HG02884 (cell line): ENCODE measurements around the gene CRBN.
A peak's percentile ranks its signal among the peaks of the same experiment; 100 is the strongest.

Experiments used
- ATAC-seq: cut with Tn5 transposase; IDR thresholded peaks from one replicate; pipeline ENCODE4 v1.9.1; 2021; ENCODE audit warnings: mild to moderate bottlenecking, moderate library complexity; ENCODE audit not compliant: unreplicated experiment

The CRBN gene

DNA sequence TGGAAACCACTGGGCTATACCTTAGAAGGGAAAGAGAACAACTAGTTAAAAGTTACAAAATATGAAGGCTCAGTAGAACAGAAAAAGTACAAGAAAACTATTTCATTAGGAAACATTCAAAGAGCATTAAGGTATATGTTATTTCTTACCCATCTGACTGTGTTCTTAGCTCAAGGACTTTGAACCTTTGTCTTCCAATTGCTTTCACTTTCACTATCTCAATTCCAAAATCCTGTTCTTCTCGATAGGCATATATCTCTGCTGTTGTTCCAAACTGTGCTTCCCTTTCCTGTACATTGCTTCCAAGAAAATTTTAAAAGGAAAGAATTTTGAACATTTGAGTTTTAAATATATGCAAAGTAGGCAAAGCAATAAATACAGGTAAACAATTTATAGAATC lies 6.9 kb downstream of the CRBN start:
- no peak for ATAC-seq

DNA sequence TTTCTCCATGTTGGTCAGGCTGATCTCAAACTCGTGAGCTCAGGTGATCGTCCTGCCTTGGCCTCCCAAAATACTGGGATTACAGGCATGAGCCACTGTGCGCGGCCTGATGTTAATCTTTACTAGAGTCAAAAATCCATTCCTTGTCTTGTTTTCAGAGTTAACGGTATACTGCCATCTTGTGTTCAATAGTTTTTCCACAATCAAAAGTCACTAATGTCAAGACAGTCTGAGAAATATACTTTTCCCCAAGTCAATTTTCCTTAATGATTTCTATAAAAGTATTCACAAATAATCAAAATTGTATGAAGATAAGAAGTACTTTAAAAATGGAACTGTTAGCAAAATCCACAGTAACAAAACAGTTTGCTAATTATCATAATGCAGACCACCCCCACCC lies 8.5 kb downstream of the CRBN start:
- peak; percentile 41 for ATAC-seq

DNA sequence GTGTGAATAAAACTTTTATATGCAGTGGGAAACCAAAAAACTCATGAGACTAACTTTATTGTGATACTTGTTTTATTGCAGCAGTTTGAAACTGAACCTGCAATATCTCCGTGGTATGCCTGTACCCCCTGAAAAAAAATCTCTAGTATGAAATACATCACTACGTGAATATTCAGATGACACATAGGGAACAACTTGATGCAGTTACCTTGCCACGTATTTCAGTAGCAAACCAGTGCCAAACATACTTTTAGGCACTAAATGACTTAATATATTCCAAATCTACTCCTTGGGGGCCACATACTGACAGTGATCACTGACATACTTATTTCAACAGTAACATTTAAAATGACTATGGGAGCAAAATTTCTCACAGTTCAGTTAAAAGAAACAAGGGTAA lies 13.8 kb downstream of the CRBN start:
- ATAC-seq, result no peak

DNA sequence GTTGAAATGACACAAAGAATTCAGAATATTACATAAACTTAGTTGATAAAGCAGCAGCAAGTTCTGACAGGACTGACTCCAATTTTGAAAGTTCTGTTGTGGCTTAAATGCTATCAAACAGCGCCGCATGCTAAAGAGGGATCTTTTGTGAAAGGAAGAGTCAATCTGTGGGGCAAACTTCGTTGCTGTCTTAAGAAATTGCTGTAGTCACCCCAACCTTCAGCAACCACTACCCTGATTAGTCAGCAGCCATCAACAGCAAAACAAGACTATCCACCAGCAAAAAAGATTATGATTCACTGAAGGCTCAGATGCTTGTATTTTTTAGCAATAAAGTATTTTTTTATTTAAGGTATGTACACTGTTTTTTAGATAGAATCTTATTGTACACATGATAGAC lies 14.2 kb downstream of the CRBN start:
- no peak for ATAC-seq

DNA sequence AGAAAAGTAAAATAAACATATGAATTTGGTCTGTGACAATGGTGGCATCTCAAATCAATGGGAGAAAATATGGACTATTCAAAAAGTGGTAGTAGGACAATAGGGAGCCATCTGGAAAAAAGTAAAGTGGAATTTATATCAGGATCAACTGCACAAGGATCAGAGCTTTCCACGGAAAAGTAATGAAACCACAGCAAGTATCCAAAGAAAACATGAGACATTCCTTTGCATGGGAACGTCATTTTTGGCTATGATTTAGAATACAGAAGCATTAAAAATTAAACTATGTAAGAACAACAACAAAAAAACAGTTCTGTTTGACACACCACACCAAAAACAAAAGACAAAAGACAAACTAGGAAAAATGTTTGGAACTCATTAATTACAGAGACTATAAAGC lies 18.7 kb downstream of the CRBN start:
- no peak for ATAC-seq

DNA sequence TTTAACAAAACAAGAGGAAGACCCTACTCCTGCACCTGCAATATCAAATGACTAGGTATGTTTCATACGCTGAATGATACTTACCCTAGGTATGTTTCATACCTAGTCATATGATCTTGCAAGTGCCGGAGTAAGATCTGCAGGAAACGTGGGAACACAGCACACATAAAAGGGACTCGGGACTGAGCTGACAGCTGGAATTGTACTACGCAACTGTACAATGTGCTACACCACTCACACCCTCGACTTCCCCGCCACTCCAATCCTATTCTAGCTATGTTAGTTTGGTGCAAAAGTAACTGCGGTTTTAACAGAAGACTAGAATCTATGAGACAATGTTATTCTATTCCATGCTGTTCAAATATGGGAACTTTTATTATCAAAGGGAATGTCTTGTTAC lies 22.0 kb downstream of the CRBN start:
- no peak for ATAC-seq

DNA sequence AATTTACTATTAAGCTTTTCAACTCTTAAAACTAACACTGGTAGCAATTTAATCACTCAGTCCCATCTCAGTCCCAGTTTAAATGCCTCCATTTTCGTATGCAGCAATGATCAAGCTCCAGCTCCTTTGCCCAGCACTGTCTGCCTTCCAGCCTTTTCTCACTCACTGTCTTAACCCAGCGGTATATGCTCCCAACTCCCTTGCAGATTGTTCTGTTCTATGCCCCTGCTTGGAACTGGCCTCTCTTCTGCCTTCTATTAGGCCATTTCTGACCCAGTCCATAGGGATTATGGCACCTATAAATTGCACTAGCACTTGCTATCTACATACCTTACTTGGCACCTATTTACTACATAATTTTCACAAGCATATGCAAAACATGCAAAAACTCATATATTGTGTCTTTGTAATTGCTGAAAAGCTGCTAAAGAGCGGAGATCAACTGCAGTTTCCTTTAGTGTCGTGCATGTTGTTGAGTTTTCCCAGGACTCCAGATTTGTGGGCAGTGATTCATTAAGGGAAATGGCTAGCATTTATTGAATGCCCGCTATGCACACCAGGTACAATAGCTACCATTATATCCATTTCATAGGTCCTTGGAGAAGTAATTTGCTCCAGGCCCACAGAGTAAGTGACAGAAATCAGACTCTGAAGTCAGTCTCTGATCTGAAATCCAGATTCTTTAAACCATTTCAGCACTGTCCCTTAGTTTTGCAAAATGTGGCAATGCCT lies 24.4 kb downstream of the CRBN start:
- ATAC-seq, result no peak

DNA sequence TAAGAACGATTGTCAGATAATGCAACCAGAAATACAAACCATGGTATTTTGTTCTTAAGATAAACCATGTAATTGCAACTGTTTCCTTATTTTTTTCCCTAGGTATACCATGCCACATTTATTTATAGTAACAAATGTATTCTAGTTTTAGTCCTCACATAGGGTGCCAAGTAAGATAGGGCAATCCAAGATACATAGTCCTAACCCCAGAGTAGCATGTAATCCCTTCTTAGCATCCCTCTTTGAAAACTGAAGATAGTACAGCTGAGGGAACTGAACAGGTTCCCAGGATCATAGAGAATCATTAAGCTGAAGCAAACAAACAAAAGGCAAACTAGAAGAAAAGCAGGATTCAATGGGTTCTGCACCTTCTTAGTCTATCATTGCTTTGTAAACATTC lies 28.0 kb downstream of the CRBN start:
- no peak for ATAC-seq

DNA sequence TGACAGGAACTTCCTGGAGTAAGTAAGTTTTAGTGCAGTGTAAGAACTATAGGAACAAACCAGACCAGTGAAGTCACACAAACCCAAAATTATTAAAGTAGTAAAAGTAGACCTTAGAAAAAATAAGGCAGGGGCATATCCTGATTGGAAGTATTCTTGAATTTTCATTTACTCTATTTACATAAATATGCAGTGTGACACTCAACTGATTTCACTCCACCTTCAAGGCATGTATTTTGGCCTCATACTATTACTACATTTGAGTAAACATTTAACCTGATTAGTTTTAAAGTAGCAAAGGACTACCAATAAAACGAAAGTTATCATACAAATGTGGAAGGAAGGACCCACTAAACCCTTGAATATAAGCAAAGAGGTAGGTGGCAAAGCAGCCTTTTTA lies 29.9 kb downstream of the CRBN start:
- no peak for ATAC-seq

DNA sequence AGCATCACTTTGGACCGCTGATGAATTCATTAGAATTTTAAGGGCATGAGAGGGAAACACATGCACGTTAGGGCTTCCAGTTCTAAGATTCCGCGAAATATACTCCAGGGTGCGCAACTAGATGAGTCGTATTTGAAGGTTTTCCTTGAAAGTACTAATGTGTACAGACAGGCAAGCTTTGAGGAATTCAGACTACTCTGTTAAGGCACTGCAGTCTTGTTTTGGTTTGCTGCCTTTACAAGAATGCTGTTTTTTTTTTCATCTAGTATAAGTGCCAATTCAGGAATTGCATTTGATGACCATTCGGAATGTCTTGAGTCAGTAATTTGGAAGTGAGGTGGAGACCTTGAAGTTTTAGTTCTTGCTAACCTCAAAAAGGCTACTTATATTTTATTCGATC lies 33.7 kb downstream of the CRBN start:
- no peak for ATAC-seq

DNA sequence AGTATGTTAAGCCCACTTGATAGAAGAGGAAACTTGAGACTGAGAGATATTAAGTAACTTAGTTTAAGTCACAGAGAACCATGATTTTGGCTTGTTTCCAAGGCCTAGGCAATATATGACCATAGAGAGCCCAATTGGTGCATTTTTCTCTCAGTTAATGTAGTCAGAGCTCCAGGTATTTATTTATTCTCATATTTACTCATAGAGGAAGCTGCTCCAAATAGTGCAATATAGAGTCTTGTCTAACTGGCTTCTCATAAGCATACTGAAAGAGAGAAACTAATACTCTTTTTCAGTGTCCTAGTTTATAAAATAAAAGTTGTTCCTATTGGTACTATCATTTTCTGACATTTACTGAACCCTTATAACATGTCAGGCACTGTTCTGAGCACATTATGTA lies 37.6 kb downstream of the CRBN start:
- ATAC-seq, result peak; percentile 63

DNA sequence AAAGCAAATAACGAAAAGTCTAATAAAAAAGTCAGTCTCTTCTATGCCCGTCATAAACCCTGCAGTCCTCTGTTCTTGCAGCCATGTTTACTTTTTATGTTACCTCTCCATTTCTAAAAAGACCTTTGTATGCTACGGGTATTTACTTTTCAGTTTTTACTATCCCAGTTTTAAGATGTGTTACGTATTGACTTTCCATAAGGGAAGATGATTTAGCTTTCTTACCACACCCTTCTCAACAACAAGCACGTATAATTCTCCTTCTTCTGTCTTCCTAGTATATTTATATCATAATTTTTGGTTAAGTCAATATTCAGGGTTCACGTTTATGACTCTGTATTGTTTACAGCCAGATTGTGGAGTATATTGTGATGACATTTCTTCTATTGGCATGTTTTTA lies 42.0 kb downstream of the CRBN start:
- ATAC-seq, result no peak

DNA sequence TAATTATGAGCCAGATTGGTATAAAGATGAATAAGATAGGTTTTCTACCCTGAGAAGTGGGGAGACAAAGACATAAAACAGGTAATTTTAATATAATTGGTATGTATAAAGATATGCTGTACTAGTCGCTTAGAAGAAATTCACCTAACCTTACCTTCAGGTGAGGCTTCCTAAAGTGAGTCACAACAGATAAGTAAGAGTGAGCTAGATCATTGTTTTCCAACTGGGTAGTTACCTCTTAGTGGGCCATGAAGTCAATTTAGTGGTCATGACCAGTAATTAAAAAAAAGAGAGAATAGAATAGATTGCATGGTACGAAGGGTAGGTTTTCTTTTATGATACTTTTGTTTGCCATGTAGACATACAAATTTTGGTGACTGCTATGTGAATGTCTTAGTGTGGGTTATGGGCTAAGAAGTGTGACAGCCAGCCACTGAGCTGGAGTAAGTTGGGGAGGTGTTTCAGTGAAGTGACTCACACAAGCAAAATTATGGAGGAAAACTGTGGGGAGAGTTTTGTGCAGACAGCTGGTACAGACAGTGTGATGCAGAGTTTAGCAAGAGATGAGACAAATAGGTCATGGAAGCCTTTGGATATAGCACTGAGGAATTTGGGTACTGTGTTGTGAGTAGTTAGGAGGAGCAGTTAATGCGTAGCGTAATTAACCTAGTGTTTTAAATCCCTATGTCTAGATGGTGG lies 44.6 kb downstream of the CRBN start:
- no peak for ATAC-seq

DNA sequence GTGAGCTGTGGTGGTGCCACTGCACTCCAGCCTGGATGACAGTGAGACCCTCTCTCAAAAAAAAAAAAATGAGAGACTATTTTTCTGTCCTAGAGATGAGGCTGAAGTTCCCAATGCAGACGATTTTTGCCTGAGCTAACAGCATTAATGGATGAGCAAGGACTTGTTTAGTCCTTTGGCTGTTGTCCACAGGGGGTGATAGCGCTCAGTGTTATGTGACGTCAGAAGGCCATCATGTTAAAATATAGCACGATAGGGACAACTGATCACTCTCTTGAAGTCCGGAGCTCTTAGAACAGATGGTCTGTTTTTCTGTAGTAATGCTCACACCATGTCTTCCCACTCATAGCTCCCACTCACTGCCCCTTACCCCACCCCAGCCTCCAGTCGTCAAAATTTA lies 46.0 kb downstream of the CRBN start:
- ATAC-seq, result no peak

DNA sequence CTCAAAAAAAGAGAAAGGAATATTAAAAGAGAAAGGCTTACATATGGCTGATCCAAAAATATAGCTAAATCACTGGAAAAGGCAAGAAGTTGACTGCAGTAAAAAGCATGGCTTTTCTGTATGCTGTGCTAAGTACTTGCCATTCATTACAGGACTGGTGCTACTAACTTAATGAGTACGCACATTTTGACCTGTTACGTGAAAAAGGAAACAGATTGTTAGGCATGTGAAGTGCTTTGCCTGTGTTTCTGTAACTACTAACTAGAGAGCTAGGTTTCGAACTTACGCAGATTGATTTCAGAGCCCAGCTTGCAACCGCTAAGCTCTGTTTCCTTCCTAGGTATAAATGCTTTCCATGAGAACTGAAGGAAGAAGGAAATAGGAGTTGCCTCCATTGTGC lies 49.9 kb downstream of the CRBN start:
- ATAC-seq, result no peak

DNA sequence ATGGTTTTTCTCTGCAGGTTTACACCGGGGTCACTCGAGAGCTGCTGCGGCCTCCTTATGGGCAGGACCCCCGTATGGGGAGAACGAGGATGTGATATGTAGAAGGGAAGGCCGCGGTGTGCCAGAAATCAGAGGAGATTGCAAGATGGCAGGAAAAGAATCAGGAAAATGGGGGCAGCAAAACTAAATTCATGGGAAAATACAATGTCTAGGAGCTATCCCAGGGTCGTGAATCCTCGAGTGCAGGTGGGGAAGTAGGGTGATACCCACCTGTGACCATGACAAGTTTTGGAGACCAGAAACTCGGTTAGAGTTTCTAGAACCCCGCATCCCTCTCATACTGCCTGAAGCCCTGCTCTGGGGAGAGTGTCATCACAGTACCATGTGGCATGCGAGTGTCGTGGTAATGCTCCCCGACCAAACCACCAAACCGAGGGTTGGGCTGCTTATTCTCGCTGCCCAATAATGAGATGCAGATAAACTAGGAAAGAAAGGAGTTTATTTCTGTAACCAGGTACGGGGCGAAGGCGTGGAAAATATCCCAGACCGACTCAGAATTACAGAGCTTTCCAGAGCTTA lies 52.0 kb downstream of the CRBN start:
- ATAC-seq, result no peak

DNA sequence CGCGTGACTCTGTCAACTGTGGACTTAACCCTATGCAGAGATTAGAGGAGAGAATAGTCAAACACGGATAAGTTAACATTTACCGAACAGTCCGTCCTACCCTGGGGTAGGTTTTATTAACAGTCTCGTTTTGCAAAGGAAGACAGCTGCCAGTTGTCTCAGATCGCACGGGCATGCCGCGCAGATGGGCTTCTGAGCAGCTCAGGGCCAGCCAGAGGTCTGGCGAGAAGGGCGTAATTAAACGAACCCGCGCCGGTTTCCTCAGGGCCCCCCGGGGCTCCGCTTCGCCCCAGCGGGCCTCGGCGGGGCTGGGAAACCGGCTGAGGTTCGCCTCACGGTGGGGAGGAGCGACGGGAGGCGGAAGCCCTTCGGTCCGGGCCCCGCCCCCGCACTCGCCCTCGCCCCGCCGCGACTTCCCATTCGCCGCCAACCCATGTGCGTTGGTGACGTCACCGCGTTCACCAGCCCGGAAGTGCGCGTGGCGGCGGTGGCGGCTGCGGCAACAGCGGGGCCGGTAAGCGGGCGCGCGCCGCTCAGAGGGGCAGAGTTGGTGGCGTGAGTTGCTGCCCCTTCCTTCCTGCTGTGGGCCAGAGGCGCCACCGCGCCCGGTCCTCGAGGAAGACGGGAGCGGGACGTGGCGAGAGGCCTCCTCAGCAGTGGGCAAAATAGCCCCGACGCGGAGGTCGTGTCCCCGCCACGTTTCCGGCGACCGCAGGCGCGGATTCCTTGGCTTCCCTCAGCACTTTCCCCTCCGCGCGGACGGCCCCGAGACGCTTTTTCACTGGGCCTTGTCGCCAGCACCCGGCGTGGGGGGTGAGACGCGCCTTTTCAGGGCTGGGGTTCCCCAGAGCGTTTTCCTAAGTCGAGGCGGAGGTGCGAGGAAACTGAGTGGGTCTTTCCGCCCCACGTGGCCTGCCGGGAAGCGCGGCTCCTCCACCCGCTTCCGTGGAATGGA lies 52.7 kb downstream of the CRBN start, which contains the start of gene TRNT1:
Gene TRNT1 (plus strand): TSS at position 464 of the 955 bp plus-strand sequence. CDS start 2,101 bp downstream, outside the sequence.
- peak; percentile 87 for ATAC-seq

DNA sequence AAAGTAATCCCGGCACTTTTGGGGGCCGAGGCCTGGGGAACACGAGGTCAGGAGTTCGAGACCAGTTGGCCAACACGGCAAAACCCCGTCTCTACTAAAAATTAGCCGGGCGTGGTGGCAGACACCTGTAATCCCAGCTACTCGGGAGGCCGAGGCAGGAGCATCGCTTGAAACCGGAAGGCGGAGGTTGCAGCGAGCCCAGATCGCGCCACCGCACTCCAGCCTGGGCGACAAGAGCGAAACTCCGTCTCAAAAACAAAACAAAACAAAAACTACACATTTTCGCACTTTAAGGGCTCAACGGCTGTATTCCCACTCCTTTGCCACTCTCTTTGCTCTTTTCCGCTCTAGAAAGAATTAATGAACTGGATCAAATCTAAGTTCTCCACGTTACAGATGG lies 53.5 kb downstream of the CRBN start:
- no peak for ATAC-seq

DNA sequence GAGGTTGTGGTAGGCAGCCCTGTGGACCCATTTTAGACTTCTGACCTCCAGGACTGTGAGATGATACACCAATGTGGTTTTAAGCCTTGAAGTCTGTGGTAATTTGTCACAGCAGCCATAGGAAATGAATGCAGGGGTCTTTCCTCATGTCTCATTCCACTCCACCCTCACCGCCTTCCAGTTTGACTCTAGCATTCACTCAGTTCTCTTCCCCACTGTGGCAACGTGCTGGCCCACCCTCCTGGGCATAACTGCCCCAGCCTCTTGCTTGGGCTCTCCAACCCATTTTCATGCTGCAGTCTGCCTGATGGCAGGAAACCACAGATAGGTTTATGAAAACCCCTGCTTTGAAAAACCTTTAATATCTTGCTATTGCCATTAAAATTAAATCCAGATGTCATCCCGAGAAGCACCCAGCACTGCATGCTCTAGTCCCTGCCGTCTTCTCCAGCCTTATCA lies 60.1 kb downstream of the CRBN start:
- ATAC-seq, result no peak

DNA sequence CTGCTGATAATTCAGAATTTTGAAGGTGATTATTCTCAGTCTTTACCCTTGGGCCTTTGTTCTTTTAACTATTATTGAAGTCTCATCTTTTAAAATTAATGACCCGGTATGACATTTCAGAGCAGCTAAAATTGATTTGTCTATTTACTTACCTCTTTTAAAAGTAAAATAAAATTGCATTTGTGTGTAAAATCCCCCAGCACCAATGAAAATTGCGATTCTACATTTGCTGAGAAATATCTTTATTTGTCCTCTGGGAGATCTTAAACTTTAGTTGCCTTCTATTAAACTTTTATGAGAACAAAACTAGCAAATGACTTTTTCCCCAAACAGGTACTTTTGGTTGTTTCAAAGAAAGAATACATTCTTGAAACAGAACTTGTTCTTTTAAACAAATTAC lies 61.8 kb downstream of the CRBN start:
- ATAC-seq, result no peak
